ENCODE results near the gene C1orf167.

The C1orf167 gene

DNA sequence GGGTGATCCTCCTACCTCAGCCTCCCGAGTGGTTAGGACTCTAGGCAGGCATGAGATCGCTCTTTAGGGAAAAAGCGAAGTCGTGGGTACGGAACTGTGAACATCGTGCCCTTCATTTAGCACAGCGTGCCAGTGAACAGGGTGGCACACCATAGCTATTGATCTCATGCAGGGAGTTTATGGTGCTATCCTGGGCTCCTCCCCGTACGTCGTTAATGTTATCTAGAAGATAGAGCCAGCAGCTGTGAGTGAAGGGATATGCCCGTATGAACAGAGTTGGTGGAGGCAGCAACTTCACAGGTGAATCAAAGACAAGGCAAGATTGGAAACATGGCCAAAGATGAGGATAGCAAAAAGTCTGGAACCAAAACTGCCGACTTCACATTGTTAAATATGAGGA, 55.2 kb downstream of the C1orf167 start:
- POLR2A ChIA-PET, result no interaction called here
- DNase-seq (ENCODE audit: low read depth, low spot score), result no peak
- TF ChIP-seq, protein P1, sequence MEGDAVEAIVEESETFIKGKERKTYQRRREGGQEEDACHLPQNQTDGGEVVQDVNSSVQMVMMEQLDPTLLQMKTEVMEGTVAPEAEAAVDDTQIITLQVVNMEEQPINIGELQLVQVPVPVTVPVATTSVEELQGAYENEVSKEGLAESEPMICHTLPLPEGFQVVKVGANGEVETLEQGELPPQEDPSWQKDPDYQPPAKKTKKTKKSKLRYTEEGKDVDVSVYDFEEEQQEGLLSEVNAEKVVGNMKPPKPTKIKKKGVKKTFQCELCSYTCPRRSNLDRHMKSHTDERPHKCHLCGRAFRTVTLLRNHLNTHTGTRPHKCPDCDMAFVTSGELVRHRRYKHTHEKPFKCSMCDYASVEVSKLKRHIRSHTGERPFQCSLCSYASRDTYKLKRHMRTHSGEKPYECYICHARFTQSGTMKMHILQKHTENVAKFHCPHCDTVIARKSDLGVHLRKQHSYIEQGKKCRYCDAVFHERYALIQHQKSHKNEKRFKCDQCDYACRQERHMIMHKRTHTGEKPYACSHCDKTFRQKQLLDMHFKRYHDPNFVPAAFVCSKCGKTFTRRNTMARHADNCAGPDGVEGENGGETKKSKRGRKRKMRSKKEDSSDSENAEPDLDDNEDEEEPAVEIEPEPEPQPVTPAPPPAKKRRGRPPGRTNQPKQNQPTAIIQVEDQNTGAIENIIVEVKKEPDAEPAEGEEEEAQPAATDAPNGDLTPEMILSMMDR (IDR thresholded peaks at IDR 0.05; ENCODE audit: insufficient read depth, low read length, missing control alignments), result no peak
- CTCF ChIA-PET, result no interaction called here
- H3K4me3 ChIP-seq (ENCODE audit: low read depth, low read length), result no peak overlapping the region

DNA sequence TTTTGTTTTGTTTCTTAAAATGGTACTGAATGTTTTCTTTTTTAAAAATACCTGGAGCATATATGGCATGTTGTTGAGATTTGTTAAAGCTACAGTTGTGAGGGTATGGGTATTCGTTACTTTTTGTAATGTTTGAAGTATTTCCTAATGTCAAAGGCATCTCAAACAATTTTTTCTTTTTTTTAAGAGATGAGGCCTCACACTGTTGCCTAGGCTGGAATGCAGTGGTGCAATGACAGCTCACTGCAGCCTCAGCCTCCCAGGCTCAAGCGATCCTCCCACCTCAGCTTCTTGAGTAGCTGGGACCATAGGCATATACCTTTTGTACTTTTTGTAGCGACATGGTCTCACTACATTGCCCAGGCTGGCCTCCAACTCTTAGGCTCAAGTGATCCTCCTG, 60.1 kb downstream of the C1orf167 start:
- CTCF ChIA-PET, result interaction anchor here (1.2 to 8.7 kb wide), 2 partner anchors 16 to 35 kb away, joined by 3 to 86 read pairs; no protein-coding TSS in a partner anchor
- POLR2A ChIA-PET, result interaction anchor here (1.3 to 1.8 kb wide), 2 partner anchors 17 to 87 kb away, joined by 4 to 10 read pairs; no protein-coding TSS in a partner anchor
- DNase-seq (ENCODE audit: low read depth, low spot score), result no peak
- no peak overlapping the region for H3K4me3 ChIP-seq (ENCODE audit: low read depth, low read length)
- TF ChIP-seq, protein P1 (IDR thresholded peaks at IDR 0.05; ENCODE audit: insufficient read depth, low read length, missing control alignments), result no peak

DNA sequence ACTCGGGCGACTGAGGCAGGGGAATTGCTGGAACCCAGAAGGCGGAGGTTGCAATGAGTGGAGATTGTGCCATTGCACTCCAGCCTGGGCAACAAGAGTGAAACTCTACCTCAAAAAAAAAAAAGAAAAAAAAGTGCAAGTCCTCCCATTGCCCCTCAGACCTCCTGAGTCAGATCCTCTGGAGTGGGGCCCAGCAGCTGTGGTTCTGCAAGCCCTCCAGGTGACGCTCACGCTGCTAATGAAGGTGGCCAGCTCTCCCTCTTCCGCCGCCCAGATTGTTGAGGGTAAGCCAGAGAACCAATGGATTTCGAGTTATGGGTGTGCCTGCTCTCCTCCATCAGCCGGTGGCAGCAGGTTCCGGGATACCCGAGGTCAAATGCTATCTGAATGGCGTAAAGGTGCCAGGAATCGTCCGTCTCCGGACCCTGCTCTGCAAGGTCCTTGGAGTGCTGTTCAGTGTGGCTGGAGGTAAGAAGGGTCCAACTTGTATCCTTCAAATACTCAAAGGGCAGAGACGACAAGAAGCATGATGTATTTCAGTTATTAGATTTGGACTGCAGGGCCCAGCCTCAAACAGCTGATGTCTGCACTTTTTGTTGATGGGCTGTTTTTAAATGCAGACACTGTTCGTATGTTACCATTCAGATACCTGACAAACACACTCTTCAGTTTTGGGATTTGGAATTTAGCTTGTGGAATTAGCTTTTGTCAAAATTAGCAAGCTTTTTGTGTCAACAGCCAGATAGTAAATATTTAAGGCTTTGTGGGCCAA, 61.6 kb downstream of the C1orf167 start:
- CTCF ChIA-PET, result interaction anchor here (0.9 to 8.7 kb wide), 3 partner anchors 15 to 786 kb away, joined by 3 to 86 read pairs (median 4); no protein-coding TSS in a partner anchor
- POLR2A ChIA-PET, result interaction anchor here (0.7 to 1.3 kb wide), 2 partner anchors 57 to 85 kb away, joined by 4 to 5 read pairs; no protein-coding TSS in a partner anchor

DNA sequence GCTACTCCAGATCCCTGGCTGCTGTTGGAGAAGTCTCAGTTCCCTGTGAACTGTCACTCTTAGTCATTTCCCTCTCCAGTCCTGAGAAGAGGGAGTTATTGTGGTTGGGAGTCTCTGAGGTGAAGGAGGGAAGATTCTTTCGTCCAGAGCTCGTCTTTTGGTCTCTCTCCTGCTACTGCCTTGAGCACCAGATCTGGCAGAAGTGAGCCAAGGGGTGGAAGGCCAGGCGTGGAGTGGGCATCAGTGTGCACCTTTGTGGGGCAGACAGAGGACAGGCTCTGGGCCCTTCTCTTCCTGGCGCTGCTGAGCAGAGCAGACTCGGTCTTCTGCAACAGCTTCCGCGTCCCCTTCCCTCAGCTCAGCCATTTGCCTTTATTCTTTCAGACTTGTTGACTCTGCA, 63.1 kb downstream of the C1orf167 start:
- CTCF ChIA-PET, result interaction anchor here (8.7 kb wide), 1 partner anchor 13 kb away, joined by 86 read pairs; no protein-coding TSS in a partner anchor
- POLR2A ChIA-PET, result interaction anchor here (1.3 kb wide), 1 partner anchor 83 kb away, joined by 5 read pairs; no protein-coding TSS in a partner anchor
- no peak overlapping the region for H3K4me3 ChIP-seq (ENCODE audit: low read depth, low read length)
- no peak for DNase-seq (ENCODE audit: low read depth, low spot score)
- TF ChIP-seq, protein P1 (IDR thresholded peaks at IDR 0.05; ENCODE audit: insufficient read depth, low read length, missing control alignments), result no peak

More for the DNA sequence above, 61.6 kb downstream of the C1orf167 start:
- DNase-seq (ENCODE audit: low read depth, low spot score), result no peak
- TF ChIP-seq, protein P1 (IDR thresholded peaks at IDR 0.05; ENCODE audit: insufficient read depth, low read length, missing control alignments), result no peak
- H3K4me3 ChIP-seq (ENCODE audit: low read depth, low read length), result no peak overlapping the region

DNA sequence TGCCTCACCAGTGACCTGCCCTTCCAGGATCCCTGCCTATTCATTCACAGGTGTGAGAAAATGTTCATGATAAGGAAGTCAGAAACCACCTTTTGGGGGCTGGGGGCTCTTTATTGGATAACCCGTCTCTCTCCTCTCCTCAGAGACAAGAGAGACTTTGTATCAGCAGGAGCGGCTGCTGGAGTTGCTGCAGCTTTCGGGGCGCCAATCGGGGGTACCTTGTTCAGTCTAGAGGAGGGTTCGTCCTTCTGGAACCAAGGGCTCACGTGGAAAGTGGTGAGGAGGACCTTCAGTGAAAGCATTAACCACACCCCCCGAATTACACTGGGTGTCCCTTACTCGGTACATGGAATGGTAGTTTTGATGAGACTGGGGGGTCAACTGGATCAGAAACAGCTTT, 65.0 kb downstream of the C1orf167 start:
- no peak overlapping the region for H3K4me3 ChIP-seq (ENCODE audit: low read depth, low read length)
- ChIA-PET POLR2A (no interaction called here), CTCF (interaction anchor here (8.7 kb wide), 1 partner anchor 11 kb away, joined by 86 read pairs; no protein-coding TSS in a partner anchor)
- DNase-seq (ENCODE audit: low read depth, low spot score), result no peak
- TF ChIP-seq, protein P1 (IDR thresholded peaks at IDR 0.05; ENCODE audit: insufficient read depth, low read length, missing control alignments), result no peak

DNA sequence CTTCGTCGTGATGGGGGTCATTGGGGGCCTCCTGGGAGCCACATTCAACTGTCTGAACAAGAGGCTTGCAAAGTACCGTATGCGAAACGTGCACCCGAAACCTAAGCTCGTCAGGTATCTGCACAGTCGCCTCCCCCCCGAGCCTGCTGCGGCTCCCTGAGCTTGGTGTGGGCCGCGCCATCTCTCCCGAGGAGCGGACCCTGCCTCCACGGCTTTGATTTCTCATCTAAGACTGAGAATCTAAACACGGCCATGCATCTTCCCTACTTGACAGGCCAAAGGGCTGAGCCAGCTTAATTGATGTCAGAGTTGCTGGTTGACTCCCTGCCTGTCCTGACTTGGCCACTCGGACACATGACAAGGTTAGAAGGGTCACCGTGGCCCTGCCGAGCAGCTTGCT, 66.5 kb downstream of the C1orf167 start:
- TF ChIP-seq, protein P1 (IDR thresholded peaks at IDR 0.05; ENCODE audit: insufficient read depth, low read length, missing control alignments), result no peak
- H3K4me3 ChIP-seq (ENCODE audit: low read depth, low read length), result no peak overlapping the region
- ChIA-PET POLR2A (no interaction called here), CTCF (interaction anchor here (1.2 to 8.7 kb wide), 2 partner anchors 10 to 16 kb away, joined by 3 to 86 read pairs; no protein-coding TSS in a partner anchor)
- no peak for DNase-seq (ENCODE audit: low read depth, low spot score)

Data from AG04449 (cell line).